H1 (cell line): ENCODE results near the gene ZNF385B. TPM values are rescaled to one million over a fixed set of nuclear protein-coding genes. Genes with fewer than 3 reads are reported as not detected.

Source experiments
- CTCF ChIA-PET: fragments of 300-600 bp; sonication (Branson Sonifier 250); formaldehyde crosslinking; loops from one replicate; lab custom pipeline; 2021; ENCODE audit not compliant: partially characterized antibody; lab: Charles Lee
- POLR2A ChIA-PET: fragments of 300-600 bp; sonication (Branson Sonifier 250); formaldehyde crosslinking; loops from one replicate; lab custom pipeline; 2021; ENCODE audit warnings: inconsistent platforms; ENCODE audit not compliant: partially characterized antibody; lab: Charles Lee
- DNase-seq, 2 experiments: peaks; one replicate each; pipeline versions ENCODE4 v3.0.0 to v3.0.0-alpha.2; 2010 to 2022; ENCODE audit warnings: low spot score in 2 of 2, low read depth in 1 of 2, mixed read lengths in 1 of 2
- FAIRE-seq: peaks from 2 replicates; lab custom pipeline; 2011; peaks lifted over from hg19 to GRCh38; lab: Jason Lieb, UNC
- H2AFZ ChIP-seq: 2 replicates; pipeline ENCODE4 v1.8.1; 2012; ENCODE audit warnings: low read length, inconsistent platforms
- H2AK5ac ChIP-seq: 2 replicates; pipeline ENCODE4 v1.6.1; 2013; ENCODE audit warnings: low read depth, low read length
- H2BK120ac ChIP-seq: replicated peaks from 2 replicates; pipeline ENCODE3; 2013; ENCODE audit warnings: low read depth, low read length, inconsistent platforms
- H2BK12ac ChIP-seq: 2 replicates; pipeline ENCODE4 v1.6.1; 2013; ENCODE audit warnings: low read depth, low read length
- H2BK15ac ChIP-seq: 2 replicates; pipeline ENCODE4 v1.6.1; 2013; ENCODE audit warnings: low read length
- H2BK20ac ChIP-seq: 2 replicates; pipeline ENCODE4 v1.6.1; 2013; ENCODE audit warnings: low read length
- H2BK5ac ChIP-seq: 2 replicates; pipeline ENCODE4 v1.6.1; 2013; ENCODE audit warnings: low read depth, low read length
- H3K14ac ChIP-seq: 2 replicates; pipeline ENCODE4 v1.6.1; 2013; ENCODE audit warnings: inconsistent platforms; ENCODE audit not compliant: insufficient read length
- H3K18ac ChIP-seq: 2 replicates; pipeline ENCODE4 v1.6.1; 2013; ENCODE audit warnings: low read length; ENCODE audit errors: extremely low read depth
- H3K23ac ChIP-seq: 2 replicates; pipeline ENCODE4 v1.6.1; 2013; ENCODE audit warnings: inconsistent platforms; ENCODE audit not compliant: insufficient read length
- H3K23me2 ChIP-seq: 2 replicates; pipeline ENCODE4 v1.6.1; 2013; ENCODE audit warnings: low read depth, low read length
- H3K27ac ChIP-seq: 2 replicates; pipeline ENCODE4 v1.6.1; 2011; ENCODE audit warnings: low read depth, low read length, inconsistent platforms
- H3K27me3 ChIP-seq, 4 experiments: replicated peaks in 1 of 4; 1 replicate in 1 of 4; 2 replicates in 3 of 4; pipeline versions ENCODE4 v1.6.1 to v1.8.1; 2011 to 2013; ENCODE audit warnings: low read length in 3 of 4, mild to moderate bottlenecking in 3 of 4, inconsistent platforms in 2 of 4, mixed read lengths in 2 of 4, moderate library complexity in 1 of 4; ENCODE audit not compliant: control insufficient read depth in 3 of 4, insufficient read depth in 3 of 4; ENCODE audit errors: extremely low read depth in 1 of 4
- H3K36me3 ChIP-seq, 4 experiments: 2 replicates each; pipeline versions ENCODE4 v1.6.1 to v1.8.1; 2011 to 2013; ENCODE audit warnings: mild to moderate bottlenecking in 4 of 4, low read length in 3 of 4, moderate library complexity in 2 of 4, control low read depth in 1 of 4, inconsistent platforms in 1 of 4; ENCODE audit not compliant: insufficient read depth in 4 of 4, control insufficient read depth in 2 of 4
- H3K4ac ChIP-seq: replicated peaks from 2 replicates; pipeline ENCODE3; 2013; ENCODE audit warnings: low read length, low read depth, mixed read lengths, inconsistent platforms; ENCODE audit not compliant: insufficient read length
- H3K4me1 ChIP-seq, 4 experiments: replicated peaks in 1 of 4; 1 replicate in 1 of 4; 2 replicates in 3 of 4; pipeline versions ENCODE4 v1.6.1 to v1.8.1; 2011 to 2013; ENCODE audit warnings: low read length in 3 of 4, inconsistent platforms in 2 of 4, mixed read lengths in 1 of 4; ENCODE audit not compliant: insufficient read depth in 4 of 4, control insufficient read depth in 3 of 4
- H3K4me2 ChIP-seq, 2 experiments: 2 replicates each; pipeline versions ENCODE4 v1.6.1 to v1.8.1; 2011 to 2013; ENCODE audit warnings: low read depth in 2 of 2, low read length in 2 of 2, control low read depth in 1 of 2, inconsistent platforms in 1 of 2, mild to moderate bottlenecking in 1 of 2; ENCODE audit not compliant: insufficient read depth in 1 of 2
- H3K4me3 ChIP-seq, 4 experiments: fragments of 200-600, 300-600 bp in 1 of 4; sonication (generic), shearing (Covaris generic), sonication (Bioruptor Twin) in 1 of 4; 2 replicates each; pipeline versions ENCODE4 v1.5.1 to v1.8.1; 2011 to 2016; ENCODE audit warnings: low read length in 4 of 4, low read depth in 3 of 4, control low read depth in 2 of 4, inconsistent platforms in 2 of 4, mild to moderate bottlenecking in 2 of 4, mixed read lengths in 1 of 4, moderate library complexity in 1 of 4; ENCODE audit not compliant: insufficient read depth in 2 of 4; ENCODE audit errors: extremely low read depth in 1 of 4
- H3K56ac ChIP-seq: replicated peaks from 2 replicates; pipeline ENCODE3; 2013; ENCODE audit warnings: low read depth, mild to moderate bottlenecking, mixed read lengths, low read length, inconsistent platforms; ENCODE audit not compliant: insufficient read length
- H3K79me1 ChIP-seq: 2 replicates; pipeline ENCODE4 v1.6.1; 2013; ENCODE audit warnings: low read depth, low read length, control low read depth
- H3K79me2 ChIP-seq, 2 experiments: 2 replicates each; pipeline versions ENCODE4 v1.6.1 to v1.8.1; 2012 to 2013; ENCODE audit warnings: low read length in 2 of 2, mild to moderate bottlenecking in 2 of 2, inconsistent platforms in 1 of 2; ENCODE audit not compliant: insufficient read depth in 2 of 2, control insufficient read depth in 1 of 2
- H3K9ac ChIP-seq, 4 experiments: replicated peaks in 1 of 4; 1 replicate in 1 of 4; 2 replicates in 3 of 4; pipeline versions ENCODE4 v1.6.1 to v1.8.1; 2011 to 2013; ENCODE audit warnings: low read depth in 3 of 4, low read length in 3 of 4, control low read depth in 2 of 4, mild to moderate bottlenecking in 2 of 4, moderate library complexity in 2 of 4, inconsistent platforms in 1 of 4; ENCODE audit errors: extremely low read depth in 1 of 4
- H3K9me3 ChIP-seq, 2 experiments: 2 replicates each; pipeline versions ENCODE4 v1.6.1 to v1.8.1; 2012 to 2013; ENCODE audit warnings: mild to moderate bottlenecking in 2 of 2, moderate library complexity in 2 of 2, control low read depth in 1 of 2, inconsistent platforms in 1 of 2, low read depth in 1 of 2, low read length in 1 of 2, mixed read lengths in 1 of 2; ENCODE audit not compliant: insufficient read depth in 2 of 2
- H4K20me1 ChIP-seq, 2 experiments: replicated peaks in 1 of 2; 2 replicates each; pipeline versions ENCODE3 to v1.8.1; 2011 to 2013; ENCODE audit warnings: inconsistent platforms in 2 of 2, low read length in 2 of 2, mild to moderate bottlenecking in 1 of 2; ENCODE audit not compliant: insufficient read depth in 2 of 2, control insufficient read depth in 1 of 2
- H4K5ac ChIP-seq: 2 replicates; pipeline ENCODE4 v1.6.1; 2013; ENCODE audit warnings: low read length, low read depth, mixed read lengths, inconsistent platforms; ENCODE audit not compliant: insufficient read length
- H4K8ac ChIP-seq: 2 replicates; pipeline ENCODE4 v1.8.0; 2013; ENCODE audit warnings: mild to moderate bottlenecking, moderate library complexity, low read length, inconsistent platforms; ENCODE audit not compliant: insufficient read depth; ENCODE audit errors: extremely low read depth
- H4K91ac ChIP-seq: replicated peaks from 2 replicates; pipeline ENCODE3; 2013; ENCODE audit warnings: low read length, mixed read lengths, inconsistent platforms; ENCODE audit not compliant: insufficient read length
- E2F6 ChIP-seq: IDR thresholded peaks from 2 replicates; pipeline ENCODE4 v1.6.1; 2012; ENCODE audit warnings: inconsistent platforms
- EZH2 ChIP-seq: fragments of 200-600 bp; sonication (generic); IDR thresholded peaks from 2 replicates; pipeline ENCODE4 v1.7.1; 2012; ENCODE audit warnings: low read depth, mild to moderate bottlenecking, moderate library complexity, low read length, inconsistent platforms; ENCODE audit not compliant: severe bottlenecking
- JUN ChIP-seq: IDR thresholded peaks from 2 replicates; pipeline ENCODE4 v1.6.1; 2011; ENCODE audit warnings: low read depth, mild to moderate bottlenecking, improper control_type of control experiment, low read length
- JUND ChIP-seq: IDR thresholded peaks from 2 replicates; pipeline ENCODE4 v1.6.1; 2011; ENCODE audit warnings: mild to moderate bottlenecking, improper control_type of control experiment, low read length
- KDM4A ChIP-seq: IDR thresholded peaks from one replicate; pipeline ENCODE4 v1.7.1; 2012; ENCODE audit warnings: low read depth, mild to moderate bottlenecking, moderate library complexity, low read length, inconsistent platforms; ENCODE audit not compliant: severe bottlenecking
- NRF1 ChIP-seq: IDR thresholded peaks from 2 replicates; pipeline ENCODE4 v1.6.1; 2011; ENCODE audit warnings: mild to moderate bottlenecking, low read depth, low read length, improper control_type of control experiment
- RFX5 ChIP-seq: IDR thresholded peaks from 2 replicates; pipeline ENCODE4 v1.6.1; 2011; ENCODE audit warnings: low read depth, low read length, improper control_type of control experiment, borderline replicate concordance
- SAP30 ChIP-seq: fragments of 300-600 bp; sonication (generic); IDR thresholded peaks from 2 replicates; pipeline ENCODE4 v1.7.1; 2012; ENCODE audit warnings: low read length, moderate library complexity, mild to moderate bottlenecking, inconsistent platforms; ENCODE audit not compliant: insufficient read depth, insufficient replicate concordance
- SP4 ChIP-seq: IDR thresholded peaks from 2 replicates; pipeline ENCODE4 v1.6.1; 2012; ENCODE audit warnings: low read length, inconsistent platforms
- TAF1 ChIP-seq: IDR thresholded peaks from 2 replicates; pipeline ENCODE4 v1.6.1; 2011; ENCODE audit warnings: mild to moderate bottlenecking, low read depth, low read length
- TCF12 ChIP-seq: IDR thresholded peaks from 2 replicates; pipeline ENCODE4 v1.6.1; 2011; ENCODE audit warnings: low read depth, mild to moderate bottlenecking, low read length
- WGBS, 2 experiments: shearing (Covaris generic) in 1 of 2; methylation state at CpG; one replicate each; pipeline versions ENCODE4 v1.1.6 to v1.1.7; 2013 to 2015; ENCODE audit warnings: low lambda C conversion rate in 2 of 2, mixed read lengths in 2 of 2, inconsistent platforms in 1 of 2, low coverage in 1 of 2, missing lambda C conversion rate in 1 of 2; ENCODE audit not compliant: insufficient replicate concordance in 2 of 2, insufficient coverage in 1 of 2, insufficient read length in 1 of 2; ENCODE audit errors: extremely low coverage in 1 of 2, missing lambda C conversion rate in 1 of 2; 5-methylcytosine and 5-hydroxymethylcytosine counted together
- polyA plus RNA-seq, 7 experiments: library from polyadenylated mRNA; depleted of rRNA in 3 of 7; stranded (reverse) in 5 of 7; unstranded in 2 of 7; fragments of >200 nt in 5 of 7; fragments of 200-250 nt in 2 of 7; gene quantifications; 1 replicate in 5 of 7; 2 replicates in 1 of 7; 4 replicates in 1 of 7; pipeline versions ENCODE4 v1.2.1 to v1.2.3, GENCODE V29; 2011 to 2013; ENCODE audit warnings: missing spikeins in 2 of 7, mixed read lengths in 2 of 7
- total RNA-seq: library from RNA; stranded (reverse); fragmentation: NEBNext Ultra II Directional; extraction: Animal tissue kit (Norgen Biotek cat#: 25700); gene quantifications from 2 replicates; pipeline ENCODE4 v1.2.1, GENCODE V29; 2021
- TF ChIP-seq, protein P1 (sequence below): IDR thresholded peaks from 2 replicates; pipeline ENCODE4 v1.6.1; 2011; ENCODE audit warnings: low read length, improper control_type of control experiment

Gene ZNF385B
- total and polyA plus RNA-seq, 2 of the 8 experiments (the other 6 are each of a cell fraction or from before 2014, with no cell fraction given), result 1.1 to 3.7 TPM

GRCh38 chr2:179695486-179695885 lies 165.9 kb downstream of the ZNF385B start:
- Histone ChIP-seq H2AFZ (no peak overlapping the region), H3K79me2 (no peaks in the 10 kb centered on the region), H2BK15ac (no peak overlapping the region), H3K9ac (no peak overlapping the region), H3K18ac (no peak overlapping the region), H3K4me1 (no peaks in the 10 kb centered on the region), H3K4me2 (no peak overlapping the region), H2BK20ac (no peak overlapping the region), H3K4me3 (no peak overlapping the region), H2BK5ac (no peak overlapping the region), H3K56ac (no peak overlapping the region), H2BK120ac (no peak overlapping the region), H4K5ac (no peak overlapping the region), H3K79me1 (no peaks in the 10 kb centered on the region), H4K91ac (no peak overlapping the region), H3K36me3 (no peaks in the 10 kb centered on the region), H3K23me2 (no peaks in the 10 kb centered on the region), H2BK12ac (no peak overlapping the region), H4K20me1 (no peaks in the 10 kb centered on the region), H3K4ac (no peak overlapping the region), H3K9me3 (no peaks in the 10 kb centered on the region), H4K8ac (no peak overlapping the region), H2AK5ac (no peak overlapping the region), H3K27ac (no peak overlapping the region), H3K23ac (no peak overlapping the region), H3K27me3 (no peaks in the 10 kb centered on the region), H3K14ac (no peak overlapping the region)
- TF ChIP-seq SP4, result no peak
- no peak for TF ChIP-seq TAF1
- TF ChIP-seq SAP30, result no peak
- TF ChIP-seq RFX5, result no peak
- TF ChIP-seq NRF1, result no peak
- TF ChIP-seq TCF12, result no peak
- TF ChIP-seq EZH2, result no peak
- TF ChIP-seq E2F6, result no peak
- TF ChIP-seq JUND, result no peak
- TF ChIP-seq KDM4A, result no peak
- TF ChIP-seq, protein P1, sequence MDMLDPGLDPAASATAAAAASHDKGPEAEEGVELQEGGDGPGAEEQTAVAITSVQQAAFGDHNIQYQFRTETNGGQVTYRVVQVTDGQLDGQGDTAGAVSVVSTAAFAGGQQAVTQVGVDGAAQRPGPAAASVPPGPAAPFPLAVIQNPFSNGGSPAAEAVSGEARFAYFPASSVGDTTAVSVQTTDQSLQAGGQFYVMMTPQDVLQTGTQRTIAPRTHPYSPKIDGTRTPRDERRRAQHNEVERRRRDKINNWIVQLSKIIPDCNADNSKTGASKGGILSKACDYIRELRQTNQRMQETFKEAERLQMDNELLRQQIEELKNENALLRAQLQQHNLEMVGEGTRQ, result no peak
- no peak for TF ChIP-seq JUN
- CTCF ChIA-PET, result no interaction called here
- DNase-seq (no peak), FAIRE-seq (no peak)
- POLR2A ChIA-PET, result no interaction called here
- 86% methylated on average over 1 of the region's 1 CpG; no CpG with 5 or more reads in 1 of the 2 experiments for WGBS, 2 experiments
